ENCODE measurements around the gene CSRP1.
"Not testable (repeated sequence)": the region's sequence is repeated elsewhere in the genome, so short reads cannot be mapped to it uniquely, and the experiment has no call there.

CSRP1 gene

GRCh38 chr1:201476670-201477344 lies 30.1 kb downstream of the CSRP1 start:
- DNase-seq (ENCODE audit: low read depth) = no peak

DNA sequence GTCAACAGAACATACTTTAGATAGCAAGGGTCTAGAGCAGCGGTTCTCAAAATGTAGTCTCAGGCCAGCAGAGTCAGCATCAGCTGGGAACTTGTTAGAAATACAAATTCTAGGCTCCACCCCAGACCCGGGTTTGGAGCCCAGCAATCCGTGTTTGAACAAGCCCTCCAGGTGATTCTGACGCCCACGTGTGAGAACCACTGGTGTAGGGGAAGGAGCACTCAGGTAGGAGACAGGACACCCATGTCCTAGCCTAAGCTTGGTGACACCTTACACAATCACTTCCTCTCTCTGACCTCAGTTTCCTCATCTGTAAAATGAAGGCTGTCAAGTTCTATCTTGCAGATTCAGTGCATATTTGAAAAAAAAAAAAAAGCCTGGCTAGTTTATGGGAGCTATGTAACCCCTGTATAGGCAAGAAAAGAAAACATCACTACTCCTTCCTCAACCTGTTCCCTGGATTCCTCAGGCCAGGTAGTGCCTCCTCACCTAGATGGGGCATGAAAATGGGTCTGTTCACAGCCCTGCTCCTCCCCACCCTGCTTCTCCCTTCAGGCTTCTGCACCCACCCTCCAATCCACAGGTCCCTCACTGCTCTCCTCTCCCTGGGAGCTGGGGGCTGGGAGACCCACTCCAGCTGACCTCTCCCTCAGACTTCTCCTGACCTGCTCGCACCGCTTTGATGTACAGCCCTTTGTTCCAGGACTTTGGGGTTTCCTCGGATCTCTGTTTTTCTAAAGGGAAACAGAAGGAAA lies 30.8 kb downstream of the CSRP1 start:
- DNase-seq (ENCODE audit: low read depth) = no peak

DNA sequence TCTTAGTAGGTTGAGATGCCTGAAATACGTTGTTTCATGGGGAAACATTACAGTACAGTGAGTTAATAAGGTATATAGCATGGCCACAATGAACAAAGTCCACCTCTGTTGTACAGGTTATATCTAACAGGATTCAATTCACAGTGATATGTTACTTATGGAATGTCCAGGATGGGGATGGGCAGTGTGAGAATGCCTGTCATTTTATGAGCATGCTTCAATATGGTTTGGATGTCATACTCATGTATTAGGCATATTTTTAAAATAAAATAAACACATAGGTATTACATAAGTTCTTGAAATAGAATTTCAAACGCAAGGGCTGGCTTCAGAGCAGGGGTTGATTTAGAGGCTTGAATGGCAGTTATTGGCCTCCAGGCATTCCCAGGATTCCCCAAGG lies 31.8 kb downstream of the CSRP1 start:
- DNase-seq (ENCODE audit: low read depth) = no peak

DNA sequence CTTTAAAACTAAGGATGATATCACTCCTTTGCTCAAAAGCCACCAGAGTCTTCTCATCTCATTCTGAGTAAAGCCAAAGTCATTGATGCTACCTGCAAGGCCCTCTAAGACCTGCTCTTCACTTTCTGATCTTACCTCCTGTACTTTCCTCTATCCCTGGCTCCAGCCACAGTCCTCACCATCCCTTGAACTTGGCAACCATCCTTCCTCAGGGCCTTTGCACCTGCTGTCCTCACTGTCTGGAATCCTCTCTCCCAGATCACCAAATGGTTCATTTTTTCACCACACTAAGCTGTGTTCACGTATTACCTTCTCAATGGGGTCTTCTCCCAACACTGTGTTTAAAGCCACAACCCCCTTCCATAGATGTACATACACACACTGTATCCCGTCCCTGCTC lies 33.6 kb downstream of the CSRP1 start:
- DNase-seq (ENCODE audit: low read depth) = no peak

DNA sequence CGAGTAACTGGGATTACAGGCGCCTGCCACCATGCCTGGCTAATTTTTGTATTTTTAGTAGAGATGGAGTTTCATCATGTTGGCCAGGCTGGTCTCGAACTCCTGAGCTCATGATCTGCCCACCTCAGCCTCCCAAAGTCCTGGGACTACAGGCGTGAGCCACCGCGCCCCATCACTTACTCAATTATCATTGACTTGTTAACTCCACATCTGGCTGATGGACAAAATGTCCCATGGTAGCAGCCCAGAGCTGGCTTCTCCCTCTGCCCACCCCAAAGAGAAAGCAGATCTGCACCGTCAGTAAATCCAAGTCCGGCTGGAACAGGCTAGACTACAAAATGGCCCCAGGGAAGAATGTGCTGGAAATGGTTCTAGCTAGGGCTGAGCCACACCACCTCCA lies 34.6 kb downstream of the CSRP1 start:
- DNase-seq (ENCODE audit: low read depth) = not testable (repeated sequence)

DNA sequence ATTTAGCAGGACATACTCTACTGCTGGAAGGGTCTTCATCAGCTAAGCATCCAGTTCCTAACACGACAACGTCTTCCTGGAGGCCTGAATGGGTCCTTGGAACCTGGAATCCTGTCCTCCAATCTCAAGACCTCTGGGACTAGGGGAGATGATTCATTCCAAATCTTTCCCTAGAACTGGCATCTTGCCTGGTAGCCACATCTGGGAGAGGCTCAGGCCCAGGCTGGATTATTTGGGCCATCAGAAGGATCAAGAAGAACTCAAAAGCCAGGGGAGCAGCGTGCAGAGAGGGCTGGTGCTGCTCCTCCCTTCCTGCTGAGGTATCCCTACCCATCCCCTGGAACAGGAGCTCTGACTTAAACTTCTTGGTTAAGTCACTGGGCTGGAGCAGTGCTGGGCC lies 35.2 kb downstream of the CSRP1 start:
- DNase-seq (ENCODE audit: low read depth) = no peak

DNA sequence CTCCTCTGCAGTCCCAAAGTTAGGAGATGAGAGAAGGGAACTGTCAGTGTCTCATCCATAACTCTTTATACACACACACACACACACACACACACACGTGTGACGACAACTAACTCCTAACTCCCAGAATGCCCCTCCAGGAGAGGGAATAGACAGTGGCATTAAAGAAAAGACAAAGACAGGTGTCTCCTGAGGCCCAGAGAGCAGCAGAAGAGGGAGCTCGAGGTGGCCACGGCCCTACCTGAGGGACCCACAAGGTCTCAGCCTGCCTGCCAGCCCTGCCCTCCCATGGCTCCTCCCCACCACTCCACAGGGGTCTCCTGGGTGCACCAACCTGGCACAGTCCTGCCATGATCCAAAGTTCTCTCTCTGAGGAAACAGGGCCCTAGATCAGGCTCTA lies 36.3 kb downstream of the CSRP1 start:
- DNase-seq (ENCODE audit: low read depth) = no peak

DNA sequence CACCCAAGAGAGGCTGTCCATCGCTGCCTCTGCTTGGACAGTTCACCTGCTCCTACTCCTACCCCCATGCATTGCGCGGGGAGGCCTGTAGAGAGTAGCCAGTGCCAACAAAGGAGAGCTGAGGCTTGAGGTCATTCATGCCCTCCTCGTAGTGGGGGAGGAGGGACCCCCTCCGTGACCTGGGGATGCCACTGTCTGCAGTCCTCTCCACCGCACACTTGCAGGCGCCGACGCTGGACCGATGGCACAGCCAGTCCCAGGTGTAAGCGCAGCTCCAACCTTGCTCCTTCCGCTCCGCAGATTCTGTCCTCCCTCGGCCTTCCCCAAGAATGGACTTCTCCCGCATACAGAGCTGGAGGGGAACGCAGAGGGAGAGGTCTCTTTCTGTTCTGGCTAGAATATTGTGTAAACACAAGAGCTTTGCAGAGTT lies 37.3 kb downstream of the CSRP1 start:
- no peak for DNase-seq (ENCODE audit: low read depth)

GRCh38 chr1:201468844-201469644 lies 37.9 kb downstream of the CSRP1 start, which contains the start of gene PHLDA3:
Gene PHLDA3, minus strand, starts transcription at chr1:201469188. Its CDS starts 402 bp downstream, at chr1:201468786.
- peak; percentile 30 for DNase-seq (ENCODE audit: low read depth)

DNA sequence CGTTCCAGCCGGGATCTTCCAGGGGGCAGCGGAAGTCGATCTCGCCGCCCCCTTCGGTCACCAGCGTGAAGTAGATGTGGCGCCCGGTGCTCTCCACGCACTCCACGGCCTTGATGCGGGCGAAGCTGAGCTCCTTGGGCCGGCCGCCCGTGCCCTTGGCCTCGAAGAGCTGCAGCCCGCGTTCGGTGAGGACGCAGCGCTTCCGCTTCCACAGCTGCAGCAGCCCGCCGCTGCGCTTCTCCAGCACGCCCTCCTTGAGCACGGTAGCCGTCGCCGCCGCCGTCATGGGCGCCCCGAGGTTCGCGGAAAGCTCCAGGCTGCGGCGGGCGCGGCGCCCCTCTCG lies 38.5 kb downstream of the CSRP1 start:
- DNase-seq (ENCODE audit: low read depth) = peak; percentile 18

- no peak for DNase-seq (ENCODE audit: low read depth)
These were observed 40.4 kb downstream of the CSRP1 start for GRCh38 chr1:201466492-201466891.

GRCh38 chr1:201465698-201466290 lies 41.1 kb downstream of the CSRP1 start:
- no peak for DNase-seq (ENCODE audit: low read depth)

- no peak for DNase-seq (ENCODE audit: low read depth)
These were observed 43.8 kb downstream of the CSRP1 start for GRCh38 chr1:201463071-201463552.

DNA sequence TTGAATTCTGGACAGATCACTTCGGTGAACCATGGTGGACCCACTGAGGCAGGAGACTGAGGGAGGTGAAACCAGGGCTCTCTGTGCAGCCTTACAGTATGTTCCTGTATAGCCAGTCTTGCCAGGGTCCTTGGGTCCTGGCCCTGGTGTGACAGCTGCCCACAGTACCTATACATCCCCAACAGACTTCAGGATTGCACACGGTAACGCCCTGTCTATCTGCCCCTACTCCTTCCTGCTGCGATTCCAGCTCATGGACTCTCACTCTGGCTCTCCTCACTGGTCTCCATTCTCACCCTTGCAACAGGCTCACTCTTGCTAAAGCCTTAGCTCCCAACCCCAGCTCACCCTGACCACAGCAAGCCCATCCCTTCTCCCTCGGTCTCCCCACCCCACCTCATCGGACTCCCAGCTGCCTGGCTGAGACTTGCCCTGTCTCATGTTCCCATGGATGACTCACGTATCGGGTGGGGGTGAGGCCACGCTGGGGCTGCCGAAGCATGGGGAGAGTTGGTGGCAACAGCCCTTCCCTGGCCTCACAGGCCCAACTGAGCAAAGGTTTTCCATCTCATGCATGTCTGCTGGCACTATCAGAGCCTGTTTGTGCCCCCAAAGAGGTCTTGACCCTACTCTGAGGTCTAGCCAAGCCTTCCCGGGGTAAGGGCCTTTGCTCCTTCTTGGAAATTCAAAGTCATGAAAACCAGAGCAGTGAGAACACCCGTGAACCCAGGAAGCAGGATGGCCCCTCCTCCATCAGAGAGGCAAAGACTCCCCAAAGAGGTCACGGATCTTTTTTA lies 45.1 kb downstream of the CSRP1 start:
- DNase-seq (ENCODE audit: low read depth) = no peak

- DNase-seq (ENCODE audit: low read depth) = no peak
These were observed 45.9 kb downstream of the CSRP1 start for GRCh38 chr1:201460814-201461644.

- DNase-seq (ENCODE audit: low read depth) = no peak
These were observed 47.1 kb downstream of the CSRP1 start for GRCh38 chr1:201459775-201460174.

GRCh38 chr1:201459052-201459451 lies 47.9 kb downstream of the CSRP1 start:
- DNase-seq (ENCODE audit: low read depth) = no peak

GRCh38 chr1:201457508-201457960 lies 49.4 kb downstream of the CSRP1 start:
- no peak for DNase-seq (ENCODE audit: low read depth)

DNA sequence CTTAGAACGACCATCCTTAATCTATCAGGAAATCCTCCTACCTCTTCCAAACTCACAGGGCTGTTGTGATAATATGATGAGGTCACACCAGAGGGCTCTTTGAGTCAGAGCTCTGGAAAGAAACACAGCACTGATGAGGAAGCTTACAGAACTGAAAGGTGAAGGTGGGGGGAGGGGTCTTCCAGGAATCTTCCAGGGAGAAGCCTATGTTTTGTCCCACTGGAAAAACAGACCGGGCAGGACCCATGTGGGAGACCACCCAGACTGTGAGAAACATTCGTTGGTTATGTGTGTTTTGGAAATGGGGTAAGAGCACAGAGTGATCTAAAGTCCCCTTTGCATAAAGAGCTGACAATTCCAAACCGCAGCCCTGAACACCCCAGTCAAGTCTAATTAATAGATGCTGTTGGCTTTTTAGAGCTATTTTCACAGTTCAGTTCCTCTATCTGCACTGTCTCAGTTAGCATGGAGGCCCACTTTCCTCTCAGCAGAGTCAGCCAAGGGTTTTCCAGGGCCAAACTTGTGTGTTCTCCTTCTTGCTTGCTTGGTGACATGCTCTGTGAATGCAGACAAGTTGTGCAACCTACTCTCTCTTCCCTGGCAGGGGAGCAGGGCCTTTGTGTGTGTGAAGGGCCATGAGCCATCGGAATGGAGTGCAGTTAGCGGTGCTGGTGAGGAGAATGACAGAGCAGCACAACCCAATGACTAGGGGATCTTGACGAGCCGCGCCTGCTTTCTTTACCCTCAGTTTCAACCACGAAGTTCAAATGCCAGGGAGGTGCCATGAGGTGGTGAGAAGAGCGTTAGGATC lies 50.2 kb downstream of the CSRP1 start:
- DNase-seq (ENCODE audit: low read depth) = no peak

GRCh38 chr1:201455098-201455497 lies 51.8 kb downstream of the CSRP1 start:
- no peak for DNase-seq (ENCODE audit: low read depth)
